HepG2 (cell line): ENCODE measurements around the gene OASL. TPM values are rescaled to one million over a fixed set of nuclear protein-coding genes. Genes with fewer than 3 reads are reported as not detected.

Source experiments
- ADNP ChIP-seq: sonication (generic); formaldehyde crosslinking; IDR thresholded peaks from 2 replicates; pipeline ENCODE4 v1.4.0; 2020; ENCODE audit warnings: missing genetic modification reagents
- DZIP1 ChIP-seq: sonication (generic); formaldehyde crosslinking; IDR thresholded peaks from 2 replicates; pipeline ENCODE4 v1.5.0; 2020; ENCODE audit warnings: mild to moderate bottlenecking, missing genetic modification reagents
- HNF4G ChIP-seq, 2 experiments: sonication (generic) in 1 of 2; formaldehyde crosslinking in 1 of 2; IDR thresholded peaks; 2 replicates each; pipeline versions ENCODE4 v1.4.0 to v1.6.1; 2011 to 2020; ENCODE audit warnings: borderline replicate concordance in 2 of 2, low read depth in 2 of 2, mild to moderate bottlenecking in 2 of 2, low read length in 1 of 2, missing genetic modification reagents in 1 of 2, moderate library complexity in 1 of 2
- NCOA5 ChIP-seq: sonication (generic); formaldehyde crosslinking; IDR thresholded peaks from 2 replicates; pipeline ENCODE4 v1.4.0; 2020; ENCODE audit warnings: missing genetic modification reagents
- NRL ChIP-seq: sonication (generic); formaldehyde crosslinking; IDR thresholded peaks from 2 replicates; pipeline ENCODE4 v1.5.0; 2020; ENCODE audit warnings: missing genetic modification reagents, mild to moderate bottlenecking, moderate library complexity, borderline replicate concordance
- RERE ChIP-seq: IDR thresholded peaks from 2 replicates; pipeline ENCODE4 v1.6.1; 2016; ENCODE audit warnings: low read depth, missing genetic modification reagents, missing compliant biosample characterization
- REST ChIP-seq, 2 experiments: IDR thresholded peaks; 2 replicates each; pipeline ENCODE4 v1.6.1; 2011 to 2012; ENCODE audit warnings: low read length in 2 of 2, borderline replicate concordance in 1 of 2, low read depth in 1 of 2, mild to moderate bottlenecking in 1 of 2, moderate library complexity in 1 of 2
- SOX6 ChIP-seq, 2 experiments: fragments of 450-650 bp in 1 of 2; sonication (generic) in 1 of 2; formaldehyde crosslinking in 1 of 2; IDR thresholded peaks; 2 replicates each; pipeline versions ENCODE4 v1.4.0 to v1.6.1; 2017 to 2020; ENCODE audit warnings: antibody characterized with exemption in 1 of 2, mild to moderate bottlenecking in 1 of 2, missing genetic modification reagents in 1 of 2
- TBL1XR1 ChIP-seq: fragments of 150-350 bp; IDR thresholded peaks from 2 replicates; pipeline ENCODE4 v1.6.1; 2014; ENCODE audit warnings: borderline replicate concordance, low read length; ENCODE audit not compliant: partially characterized antibody
- TGIF2 ChIP-seq: IDR thresholded peaks from 2 replicates; pipeline ENCODE4 v1.6.1; 2016; ENCODE audit warnings: control low read depth, missing compliant biosample characterization
- XRCC5 ChIP-seq: fragments of 200-400 bp; formaldehyde crosslinking; optimal IDR thresholded peaks from 2 replicates; pipeline ENCODE3; 2017; ENCODE audit warnings: mild to moderate bottlenecking, low read length
- ZKSCAN1 ChIP-seq: fragments of 150-350 bp; IDR thresholded peaks from 2 replicates; pipeline ENCODE4 v1.6.1; 2014; ENCODE audit warnings: low read length
- ZKSCAN5 ChIP-seq: sonication (generic); formaldehyde crosslinking; IDR thresholded peaks from 2 replicates; pipeline ENCODE4 v1.5.1; 2020; ENCODE audit warnings: mild to moderate bottlenecking, missing genetic modification reagents
- ZNF296 ChIP-seq: sonication (generic); formaldehyde crosslinking; conservative IDR thresholded peaks from 2 replicates; pipeline ENCODE4 v1.5.0; 2020; ENCODE audit warnings: mild to moderate bottlenecking, missing genetic modification reagents
- ZNF607 ChIP-seq: sonication (generic); formaldehyde crosslinking; IDR thresholded peaks from 2 replicates; pipeline ENCODE4 v1.5.1; 2020; ENCODE audit warnings: missing genetic modification reagents, mild to moderate bottlenecking, borderline replicate concordance
- ZNF766 ChIP-seq: sonication (generic); formaldehyde crosslinking; IDR thresholded peaks from 2 replicates; pipeline ENCODE4 v1.5.0; 2020; ENCODE audit warnings: missing genetic modification reagents, borderline replicate concordance
- polyA plus RNA-seq, 8 experiments: library from polyadenylated mRNA; depleted of rRNA in 3 of 8; stranded (reverse) in 7 of 8; unstranded in 1 of 8; fragments of >200 nt; fragmentation: Illumina TruSeq in 4 of 8; extraction: Trizol in 4 of 8; gene quantifications; 2 replicates each; pipeline versions ENCODE4 v1.2.1 to v1.2.3, GENCODE V29; 2011 to 2016; ENCODE audit warnings: low read depth in 4 of 8, missing spikeins in 1 of 8, mixed read lengths in 1 of 8; ENCODE audit not compliant: insufficient read depth in 1 of 8
- total RNA-seq, 5 experiments: library from RNA; depleted of rRNA; stranded (reverse); fragments of >200 nt; fragmentation: Illumina TruSeq; extraction: Trizol; gene quantifications; 2 replicates each; pipeline ENCODE4 v1.2.3, GENCODE V29; 2016; ENCODE audit warnings: low read depth in 1 of 5

OASL gene
- total and polyA plus RNA-seq, 2 of the 13 experiments (the other 11 are each of a cell fraction or from before 2014, with no cell fraction given): 0.11 to 0.22 TPM

- TF ChIP-seq ZNF296 (CRISPR knock-in tag) (no peak), HNF4G (IDR thresholded peaks at IDR 0.05; ENCODE audit: borderline replicate concordance, low read depth, low read length) (peak; percentile 86), HNF4G (CRISPR knock-in tag; IDR thresholded peaks at IDR 0.05; ENCODE audit: borderline replicate concordance, low read depth) (peak; percentile 45), SOX6 (IDR thresholded peaks at IDR 0.05) (no peak), SOX6 (CRISPR knock-in tag; IDR thresholded peaks at IDR 0.05) (peak; percentile 87), REST (IDR thresholded peaks at IDR 0.05; ENCODE audit: borderline replicate concordance in 1 of 2, low read depth in 1 of 2, low read length in 2 of 2) (peak in 1 of 2 experiments; percentile 29; a peak in 1 of 4 replicates), RERE (CRISPR knock-in tag) (0 out of 2 replicates have a peak, but pooled peaks have one; percentile 49), ADNP (no peak), XRCC5 (peak; percentile 66), ZKSCAN1 (no peak), DZIP1 (CRISPR knock-in tag) (no peak), ZKSCAN5 (CRISPR knock-in tag) (no peak), ZNF766 (CRISPR knock-in tag) (no peak), TGIF2 (CRISPR knock-in tag) (no peak), TBL1XR1 (peak; percentile 36), NCOA5 (no peak), NRL (no peak), ZNF607 (CRISPR knock-in tag) (no peak)
Observed at GRCh38 chr12:121025442-121026226, 13.4 kb downstream of the OASL start (continued).
